ENCODE data around the gene TF.

TF gene

GRCh38 chr3:133838296-133838789 lies 92.2 kb downstream of the TF start:
- no peak for FAIRE-seq

GRCh38 chr3:133838916-133839800 lies 93.0 kb downstream of the TF start:
- FAIRE-seq, result no peak

- no peak for FAIRE-seq
Observed at GRCh38 chr3:133840055-133840737, 94.0 kb downstream of the TF start.

- no peak for FAIRE-seq
Observed at GRCh38 chr3:133840767-133841166, 94.6 kb downstream of the TF start.

GRCh38 chr3:133841196-133841595 lies 95.0 kb downstream of the TF start:
- no peak for FAIRE-seq

- no peak for FAIRE-seq
Observed at GRCh38 chr3:133842158-133842557, 96.0 kb downstream of the TF start.

GRCh38 chr3:133843634-133844033 lies 97.4 kb downstream of the TF start:
- FAIRE-seq, result no peak

- FAIRE-seq, result no peak
Observed at GRCh38 chr3:133845127-133845526, 98.9 kb downstream of the TF start.

Data from TTC549 (cell line).